Parathyroid adenoma (tissue), 2 donors: ENCODE data around the gene DHRS2.

Experiments used
- H2AFZ ChIP-seq: fragments of 300-600 bp; sonication (generic); one replicate; pipeline ENCODE4 v1.7.0; 2017; ENCODE audit warnings: antibody characterized with exemption, mild to moderate bottlenecking
- H3K27ac ChIP-seq: fragments of 300-600 bp; sonication (generic); one replicate; pipeline ENCODE4 v1.7.0; 2017
- H3K27me3 ChIP-seq: fragments of 300-600 bp; sonication (generic); one replicate; pipeline ENCODE4 v1.7.0; 2017; ENCODE audit warnings: low read length; ENCODE audit not compliant: control insufficient read depth, insufficient read depth
- H3K36me3 ChIP-seq: fragments of 300-600 bp; sonication (generic); one replicate; pipeline ENCODE4 v1.7.0; 2017; ENCODE audit warnings: low read length; ENCODE audit not compliant: control insufficient read depth, insufficient read depth
- H3K4me1 ChIP-seq: fragments of 300-600 bp; sonication (generic); one replicate; pipeline ENCODE4 v1.7.0; 2017; ENCODE audit warnings: control low read depth
- H3K4me2 ChIP-seq: fragments of 300-600 bp; sonication (generic); one replicate; pipeline ENCODE4 v1.7.0; 2017; ENCODE audit warnings: low read length
- H3K4me3 ChIP-seq: fragments of 300-600 bp; sonication (generic); one replicate; pipeline ENCODE4 v1.7.0; 2017; ENCODE audit warnings: low read depth, low read length
- H3K79me2 ChIP-seq: fragments of 300-600 bp; sonication (generic); one replicate; pipeline ENCODE4 v1.7.0; 2017; ENCODE audit warnings: control low read depth
- H3K9ac ChIP-seq: fragments of 300-600 bp; sonication (generic); one replicate; pipeline ENCODE4 v1.7.0; 2017; ENCODE audit warnings: mild to moderate bottlenecking
- H3K9me3 ChIP-seq: fragments of 300-600 bp; sonication (generic); one replicate; pipeline ENCODE4 v1.7.0; 2017; ENCODE audit warnings: low read length; ENCODE audit not compliant: control insufficient read depth
- CTCF ChIP-seq: fragments of 300-600 bp; sonication (generic); IDR thresholded peaks from one replicate; pipeline ENCODE4 v1.7.0; 2017; ENCODE audit warnings: antibody characterized with exemption, mild to moderate bottlenecking
- donor health status: primary hyperparathyroidism.

The DHRS2 gene

DNA sequence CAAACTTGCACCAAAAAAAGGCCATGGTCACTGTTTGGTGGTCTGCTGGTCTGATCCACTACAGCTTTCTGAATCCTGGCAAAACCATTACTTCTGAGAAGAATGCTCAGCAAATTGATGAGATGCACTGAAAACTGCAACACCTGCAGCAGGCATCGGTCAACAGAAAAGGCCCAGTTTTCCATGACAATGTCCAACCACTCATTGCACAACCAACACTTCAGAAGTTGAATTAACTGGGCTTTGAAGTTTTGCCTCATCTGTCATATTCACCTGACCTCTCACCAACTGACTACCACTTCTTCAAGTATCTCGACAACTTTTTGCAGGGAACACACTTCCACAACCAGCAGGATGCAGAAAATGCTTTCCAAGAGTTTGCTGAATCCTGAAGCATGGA lies 7.0 kb upstream of the DHRS2 start:
- no peak for TF ChIP-seq CTCF
- H3K4me1 ChIP-seq: peaks cover 34% of the 10 kb centered on the region
- no peaks in the 10 kb centered on the region for H3K27me3 ChIP-seq
- no peaks in the 10 kb centered on the region for H3K36me3 ChIP-seq
- no peak overlapping the region for H3K27ac ChIP-seq
- H3K9me3 ChIP-seq: no peaks in the 10 kb centered on the region
- H3K9ac ChIP-seq: no peak overlapping the region
- H3K4me2 ChIP-seq: no peak overlapping the region
- no peak overlapping the region for H2AFZ ChIP-seq
- H3K4me3 ChIP-seq: no peak overlapping the region
- no peaks in the 10 kb centered on the region for H3K79me2 ChIP-seq

- peaks cover 34% of the 10 kb centered on the region for H3K4me1 ChIP-seq
- H3K9me3 ChIP-seq: no peaks in the 10 kb centered on the region
- H3K4me3 ChIP-seq: no peak overlapping the region
- TF ChIP-seq CTCF: no peak
- no peak overlapping the region for H3K4me2 ChIP-seq
- H2AFZ ChIP-seq: peak overlapping the region; percentile 6
- H3K36me3 ChIP-seq: no peaks in the 10 kb centered on the region
- H3K27me3 ChIP-seq: no peaks in the 10 kb centered on the region
- peak overlapping the region; percentile 84 for H3K27ac ChIP-seq
- no peaks in the 10 kb centered on the region for H3K79me2 ChIP-seq
- no peak overlapping the region for H3K9ac ChIP-seq
These were observed 6.2 kb upstream of the DHRS2 start for GRCh38 chr14:23629832-23630396.

DNA sequence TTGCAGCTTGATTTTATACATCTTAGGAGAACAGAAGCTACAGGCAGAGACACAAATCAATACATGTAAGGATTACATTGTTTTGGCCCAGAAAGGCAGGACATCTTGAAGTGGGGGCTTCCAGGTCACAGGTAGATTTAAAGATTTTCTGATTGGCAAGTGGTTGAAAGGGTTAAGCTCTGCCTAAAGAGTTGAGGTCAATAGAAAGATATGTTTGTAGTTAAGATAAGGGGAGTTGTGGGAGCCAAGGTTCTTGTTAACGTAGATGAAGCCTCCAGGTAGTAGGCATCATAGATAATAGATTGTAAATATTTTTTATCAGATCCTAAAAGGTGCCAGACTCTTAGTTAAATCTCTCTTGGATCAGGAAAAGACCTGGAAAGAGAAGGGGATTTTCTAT lies 5.5 kb upstream of the DHRS2 start:
- no peak overlapping the region for H3K4me3 ChIP-seq
- H3K9me3 ChIP-seq: no peaks in the 10 kb centered on the region
- H3K36me3 ChIP-seq: no peaks in the 10 kb centered on the region
- no peak overlapping the region for H3K4me2 ChIP-seq
- H3K4me1 ChIP-seq: peaks cover 34% of the 10 kb centered on the region
- no peak for TF ChIP-seq CTCF
- H3K9ac ChIP-seq: no peak overlapping the region
- H2AFZ ChIP-seq: peak overlapping the region; percentile 65
- H3K79me2 ChIP-seq: no peaks in the 10 kb centered on the region
- peak overlapping the region; percentile 84 for H3K27ac ChIP-seq
- no peaks in the 10 kb centered on the region for H3K27me3 ChIP-seq

DNA sequence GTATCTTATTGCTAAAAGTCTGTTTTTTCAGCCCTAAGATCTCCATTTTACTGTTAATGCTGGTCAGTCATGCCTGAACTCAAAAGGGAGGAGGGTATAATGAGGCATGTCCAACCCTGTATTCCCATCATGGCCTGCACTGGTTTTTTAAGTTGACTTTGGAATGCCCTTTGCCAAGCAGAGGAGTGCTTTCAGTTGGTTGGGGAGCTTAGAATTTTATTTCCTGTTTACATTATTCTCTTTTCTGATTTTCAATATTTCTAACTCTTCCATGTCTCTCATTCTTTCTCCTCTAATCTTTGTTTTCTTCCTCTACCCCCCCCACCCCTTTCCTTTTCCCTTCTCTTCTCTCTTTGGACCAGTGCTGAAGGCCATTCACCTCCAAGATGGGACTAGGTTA lies 4.9 kb upstream of the DHRS2 start:
- Histone ChIP-seq H3K27ac (peak overlapping the region; percentile 84), H3K36me3 (no peaks in the 10 kb centered on the region), H3K4me3 (no peak overlapping the region), H3K9ac (no peak overlapping the region), H3K79me2 (no peaks in the 10 kb centered on the region), H3K9me3 (no peaks in the 10 kb centered on the region), H3K27me3 (no peaks in the 10 kb centered on the region), H2AFZ (peak overlapping the region; percentile 65), H3K4me2 (no peak overlapping the region), H3K4me1 (peaks cover 34% of the 10 kb centered on the region)
- TF ChIP-seq CTCF: no peak
